SK-N-SH (cell line): ENCODE measurements around the gene DNMBP. TPM values are rescaled to one million over a fixed set of nuclear protein-coding genes. Genes with fewer than 3 reads are reported as not detected.

Experiments used
- CTCF ChIA-PET: fragments of 300-600, 350-600 bp; formaldehyde crosslinking; extraction: SDS; loops from one replicate; lab custom pipeline; 2021; lab: Yijun Ruan, JAX
- POLR2A ChIA-PET: fragments of 350-600 bp; sonication (Branson Sonifier 250); formaldehyde crosslinking; extraction: SDS; loops from one replicate; lab custom pipeline; 2020; ENCODE audit warnings: antibody characterized with exemption, inconsistent platforms; lab: Yijun Ruan, JAX
- DNase-seq: peaks from one replicate; pipeline ENCODE4 v3.0.0; 2012
- H2AFZ ChIP-seq: fragments of 200-600 bp; sonication (generic); 2 replicates; pipeline ENCODE4 v1.8.1; 2016; ENCODE audit warnings: antibody characterized with exemption, mild to moderate bottlenecking, low read depth
- H3F3A ChIP-seq: fragments of 200-600 bp; sonication (generic); replicated peaks from 2 replicates; pipeline ENCODE3; 2016; ENCODE audit warnings: antibody characterized with exemption, mild to moderate bottlenecking; ENCODE audit not compliant: insufficient read depth
- H3K27ac ChIP-seq, 2 experiments: fragments of 200-500 bp in 1 of 2; fragments of 200-600 bp in 1 of 2; sonication (Bioruptor generic) in 1 of 2; sonication (generic), shearing (Covaris generic) in 1 of 2; 2 replicates each; pipeline versions ENCODE4 v1.5.1 to v1.6.1; 2014 to 2016; ENCODE audit warnings: low read depth in 2 of 2, inconsistent platforms in 1 of 2, low read length in 1 of 2, mild to moderate bottlenecking in 1 of 2, mixed read lengths in 1 of 2
- H3K27me3 ChIP-seq: fragments of 200-600 bp; sonication (generic), shearing (Covaris generic); 2 replicates; pipeline ENCODE4 v1.6.1; 2016; ENCODE audit warnings: mixed run types; ENCODE audit not compliant: insufficient read depth
- H3K36me3 ChIP-seq, 2 experiments: fragments of 200-500 bp in 1 of 2; fragments of 200-600 bp in 1 of 2; sonication (Bioruptor generic) in 1 of 2; sonication (generic) in 1 of 2; replicated peaks in 1 of 2; 2 replicates each; pipeline versions ENCODE3 to v1.5.1; 2014 to 2016; ENCODE audit warnings: low read length in 1 of 2, mild to moderate bottlenecking in 1 of 2; ENCODE audit not compliant: insufficient read depth in 2 of 2, control insufficient read depth in 1 of 2
- H3K4me1 ChIP-seq, 2 experiments: fragments of 200-500 bp in 1 of 2; fragments of 200-600 bp in 1 of 2; sonication (Bioruptor generic) in 1 of 2; sonication (generic), shearing (Covaris generic) in 1 of 2; 2 replicates each; pipeline versions ENCODE4 v1.5.1 to v1.6.1; 2014 to 2016; ENCODE audit warnings: low read depth in 1 of 2, low read length in 1 of 2, mixed run types in 1 of 2; ENCODE audit not compliant: insufficient read depth in 2 of 2, control insufficient read depth in 1 of 2
- H3K4me2 ChIP-seq: fragments of 200-600 bp; sonication (generic), shearing (Covaris generic); 2 replicates; pipeline ENCODE4 v1.6.1; 2017; ENCODE audit warnings: mixed run types
- H3K4me3 ChIP-seq, 2 experiments: fragments of 200-500 bp in 1 of 2; fragments of 200-600 bp in 1 of 2; sonication (Bioruptor generic) in 1 of 2; sonication (generic), shearing (Covaris generic) in 1 of 2; 2 replicates each; pipeline versions ENCODE4 v1.5.1 to v1.8.1; 2014 to 2016; ENCODE audit warnings: low read depth in 2 of 2, inconsistent platforms in 1 of 2, low read length in 1 of 2, mild to moderate bottlenecking in 1 of 2, mixed read lengths in 1 of 2, moderate library complexity in 1 of 2
- H3K79me2 ChIP-seq: fragments of 200-600 bp; sonication (generic); 2 replicates; pipeline ENCODE4 v1.8.1; 2017; ENCODE audit warnings: mild to moderate bottlenecking; ENCODE audit not compliant: insufficient read depth
- H3K9ac ChIP-seq: fragments of 200-600 bp; sonication (generic); 2 replicates; pipeline ENCODE4 v1.6.1; 2017; ENCODE audit warnings: mixed run types
- H3K9me2 ChIP-seq: fragments of 200-600 bp; sonication (generic); 2 replicates; pipeline ENCODE4 v1.6.1; 2017; ENCODE audit warnings: mixed run types
- H3K9me3 ChIP-seq: fragments of 200-600 bp; sonication (generic); 2 replicates; pipeline ENCODE4 v1.6.1; 2017; ENCODE audit warnings: mixed run types, mild to moderate bottlenecking, moderate library complexity
- H4K20me1 ChIP-seq: fragments of 200-600 bp; sonication (generic); 2 replicates; pipeline ENCODE4 v1.6.1; 2017; ENCODE audit warnings: mild to moderate bottlenecking, mixed run types; ENCODE audit not compliant: insufficient read depth
- CTCF ChIP-seq: fragments of 200-600 bp; sonication (generic); IDR thresholded peaks from 2 replicates; pipeline ENCODE4 v1.6.1; 2017; ENCODE audit warnings: antibody characterized with exemption, mild to moderate bottlenecking, moderate library complexity
- EP300 ChIP-seq, 2 experiments: IDR thresholded peaks; 2 replicates each; pipeline versions ENCODE4 v1.4.0 to v1.6.1; 2012; ENCODE audit warnings: borderline replicate concordance in 1 of 2, low read depth in 1 of 2, low read length in 1 of 2
- FOSL2 ChIP-seq: IDR thresholded peaks from 2 replicates; pipeline ENCODE4 v1.4.0; 2012; ENCODE audit warnings: low read depth, mild to moderate bottlenecking, moderate library complexity, borderline replicate concordance
- FOXJ3 ChIP-seq: sonication (generic); formaldehyde crosslinking; IDR thresholded peaks from 2 replicates; pipeline ENCODE4 v1.5.1; 2020; ENCODE audit warnings: mild to moderate bottlenecking, missing genetic modification reagents
- FOXM1 ChIP-seq: IDR thresholded peaks from 2 replicates; pipeline ENCODE4 v1.4.0; 2012; ENCODE audit warnings: low read depth, mild to moderate bottlenecking
- IRF3 ChIP-seq: fragments of 150-350 bp; IDR thresholded peaks from 2 replicates; pipeline ENCODE4 v1.6.1; 2016; ENCODE audit warnings: mild to moderate bottlenecking, low read depth, low read length
- JUND ChIP-seq: IDR thresholded peaks from 2 replicates; pipeline ENCODE4 v1.4.0; 2012
- MAX ChIP-seq: IDR thresholded peaks from 2 replicates; pipeline ENCODE4 v1.4.0; 2012; ENCODE audit warnings: low read depth
- NFIC ChIP-seq: IDR thresholded peaks from 2 replicates; pipeline ENCODE4 v1.4.0; 2012; ENCODE audit warnings: borderline replicate concordance
- NRF1 ChIP-seq: IDR thresholded peaks from 2 replicates; pipeline ENCODE4 v1.6.1; 2012; ENCODE audit warnings: low read depth, mild to moderate bottlenecking, low read length
- RAD21 ChIP-seq: IDR thresholded peaks from 2 replicates; pipeline ENCODE4 v1.6.1; 2012; ENCODE audit warnings: mild to moderate bottlenecking, low read length
- RFX5 ChIP-seq: IDR thresholded peaks from 2 replicates; pipeline ENCODE4 v1.6.1; 2012; ENCODE audit warnings: mild to moderate bottlenecking, improper control_type of control experiment, low read length
- SIN3A ChIP-seq: IDR thresholded peaks from 2 replicates; pipeline ENCODE4 v1.6.1; 2012; ENCODE audit warnings: low read depth, mild to moderate bottlenecking, low read length, moderate library complexity, borderline replicate concordance
- SMC3 ChIP-seq: IDR thresholded peaks from 2 replicates; pipeline ENCODE4 v1.6.1; 2012; ENCODE audit warnings: low read depth, low read length, improper control_type of control experiment
- USF1 ChIP-seq: IDR thresholded peaks from 2 replicates; pipeline ENCODE4 v1.4.0; 2012; ENCODE audit warnings: low read depth, borderline replicate concordance
- YY1 ChIP-seq: IDR thresholded peaks from 2 replicates; pipeline ENCODE4 v1.4.0; 2012; ENCODE audit warnings: low read depth, mild to moderate bottlenecking
- ZBTB33 ChIP-seq: IDR thresholded peaks from 2 replicates; pipeline ENCODE4 v1.4.0; 2012; ENCODE audit warnings: low read depth, borderline replicate concordance
- WGBS: methylation state at CpG from one replicate; pipeline ENCODE4 v1.1.6; 2017; ENCODE audit warnings: low lambda C conversion rate; 5-methylcytosine and 5-hydroxymethylcytosine counted together
- polyA plus RNA-seq, 3 experiments: library from polyadenylated mRNA; depleted of rRNA; stranded (reverse); fragments of >200 nt; gene quantifications; 2 replicates each; pipeline ENCODE4 v1.2.3, GENCODE V29; 2012

DNMBP gene
- polyA plus RNA-seq, 1 of the 3 experiments (the other 2 are of a cell fraction), result 40.2 TPM

- Histone ChIP-seq H3K4me3 (peak overlapping the region; percentile 79 to 93; a peak in 3 of 4 replicates), H3K9me2 (no peaks in the 10 kb centered on the region), H4K20me1 (0 out of 2 replicates have a peak, but pooled peaks cover 1% of the 10 kb centered on the region), H3K79me2 (peaks cover 67% of the 10 kb centered on the region)
- POLR2A ChIA-PET, result interaction anchor here (0.6 kb wide), 1 partner anchor 20 kb away, joined by 3 read pairs; no protein-coding TSS in a partner anchor
- TF ChIP-seq CTCF (no peak), USF1 (no peak), FOXJ3 (no peak), JUND (no peak), MAX (no peak)
- TF ChIP-seq, all 33 proteins: peak for 0
- peaks cover 0 to 7% of the 10 kb centered on the region in 2 experiments for H3K36me3 ChIP-seq
- 40% methylated on average over 10 of the region's 10 CpGs for WGBS
- peaks cover 13 to 14% of the 10 kb centered on the region in 2 experiments for H3K4me1 ChIP-seq
- peak overlapping the region; percentile 90 for H3K4me2 ChIP-seq
- no peak overlapping the region for H2AFZ ChIP-seq
- H3K27me3 ChIP-seq, result no peaks in the 10 kb centered on the region
- DNase-seq, result no peak
- H3K9me3 ChIP-seq, result no peaks in the 10 kb centered on the region
- peak overlapping the region; percentile 18 to 99; a peak in 3 of 4 replicates for H3K27ac ChIP-seq
- peaks cover 41% of the 10 kb centered on the region for H3F3A ChIP-seq
- CTCF ChIA-PET, result interaction anchor here (0.7 to 5.0 kb wide), 6 partner anchors 38 to 162 kb away, joined by 3 to 53 read pairs (median 28); no protein-coding TSS in a partner anchor
- peak overlapping the region; percentile 77 for H3K9ac ChIP-seq
These were observed 2.3 kb downstream of the DNMBP start for GRCh38 chr10:100007231-100008141.

GRCh38 chr10:100006243-100006886, 3.4 kb downstream of the DNMBP start:
- Histone ChIP-seq H3F3A (peaks cover 41% of the 10 kb centered on the region), H4K20me1 (0 out of 2 replicates have a peak, but pooled peaks cover 9% of the 10 kb centered on the region), H3K9ac (peak overlapping the region; percentile 81), H3K27ac (peak overlapping the region; percentile 86 to 99), H3K4me3 (peak overlapping the region; percentile 39 to 93; a peak in 3 of 4 replicates), H3K4me1 (peaks cover 13 to 14% of the 10 kb centered on the region in 2 experiments), H3K9me2 (no peaks in the 10 kb centered on the region), H2AFZ (no peak overlapping the region), H3K9me3 (no peaks in the 10 kb centered on the region), H3K36me3 (peaks cover 0 to 18% of the 10 kb centered on the region in 2 experiments), H3K27me3 (no peaks in the 10 kb centered on the region), H3K4me2 (peak overlapping the region; percentile 90), H3K79me2 (peaks cover 78% of the 10 kb centered on the region)
- 10% methylated on average over 4 of the region's 4 CpGs for WGBS
- DNase-seq, result no peak
- CTCF ChIA-PET, result interaction anchor here (1.2 to 3.3 kb wide), 2 partner anchors 40 to 160 kb away, joined by 5 to 12 read pairs; no protein-coding TSS in a partner anchor
- POLR2A ChIA-PET, result no interaction called here
- TF ChIP-seq FOSL2 (peak; percentile 96), NRF1 (no peak), YY1 (no peak), IRF3 (no peak), RFX5 (no peak), USF1 (no peak), EP300 (IDR thresholded peaks at IDR 0.05; ENCODE audit: borderline replicate concordance in 1 of 2, low read depth in 1 of 2, low read length in 1 of 2) (peak in 1 of 2 experiments; percentile 93; a peak in 2 of 4 replicates), ZBTB33 (no peak), SIN3A (peak; percentile 75; the same call in 1 of the 2 replicates), FOXM1 (peak; percentile 78), JUND (peak; percentile 96), NFIC (peak; percentile 77), SMC3 (no peak), RAD21 (no peak)
